DND-41 (cell line): Measurements from ENCODE around the gene ZNF536.

Source experiments
- EZH2 ChIP-seq: IDR thresholded peaks from 3 replicates; pipeline ENCODE4 v1.6.1; 2012; ENCODE audit warnings: borderline replicate concordance, low read depth, mild to moderate bottlenecking, moderate library complexity, low read length, inconsistent platforms; ENCODE audit not compliant: severe bottlenecking
- TF ChIP-seq, protein P1 (sequence below): IDR thresholded peaks from 2 replicates; pipeline ENCODE4 v1.5.1; 2012; ENCODE audit warnings: borderline replicate concordance, low read length, moderate library complexity, mild to moderate bottlenecking; ENCODE audit not compliant: poor library complexity, severe bottlenecking; ENCODE audit errors: extremely low read depth

DNA sequence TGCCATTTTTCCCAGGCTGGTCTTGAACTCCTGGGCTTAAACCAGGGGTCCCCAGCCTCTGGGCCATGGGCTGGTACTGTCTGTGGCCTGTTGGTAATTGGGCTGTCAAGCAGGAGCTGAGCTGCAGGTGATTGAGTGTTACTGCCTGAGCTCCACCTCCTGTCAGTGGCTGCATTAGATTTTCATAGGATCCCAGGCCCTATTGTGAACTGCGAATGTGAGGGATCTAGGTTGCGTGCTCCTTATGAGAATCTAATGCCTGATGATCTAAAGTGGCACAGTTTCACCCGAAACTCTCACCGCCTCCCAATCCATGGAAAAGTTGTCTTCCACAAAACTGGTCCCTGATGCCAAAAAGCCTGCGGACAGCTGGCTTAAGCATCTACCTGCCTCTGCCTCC lies 16.6 kb upstream of the ZNF536 start:
- TF ChIP-seq EZH2 = no peak
- TF ChIP-seq, protein P1, sequence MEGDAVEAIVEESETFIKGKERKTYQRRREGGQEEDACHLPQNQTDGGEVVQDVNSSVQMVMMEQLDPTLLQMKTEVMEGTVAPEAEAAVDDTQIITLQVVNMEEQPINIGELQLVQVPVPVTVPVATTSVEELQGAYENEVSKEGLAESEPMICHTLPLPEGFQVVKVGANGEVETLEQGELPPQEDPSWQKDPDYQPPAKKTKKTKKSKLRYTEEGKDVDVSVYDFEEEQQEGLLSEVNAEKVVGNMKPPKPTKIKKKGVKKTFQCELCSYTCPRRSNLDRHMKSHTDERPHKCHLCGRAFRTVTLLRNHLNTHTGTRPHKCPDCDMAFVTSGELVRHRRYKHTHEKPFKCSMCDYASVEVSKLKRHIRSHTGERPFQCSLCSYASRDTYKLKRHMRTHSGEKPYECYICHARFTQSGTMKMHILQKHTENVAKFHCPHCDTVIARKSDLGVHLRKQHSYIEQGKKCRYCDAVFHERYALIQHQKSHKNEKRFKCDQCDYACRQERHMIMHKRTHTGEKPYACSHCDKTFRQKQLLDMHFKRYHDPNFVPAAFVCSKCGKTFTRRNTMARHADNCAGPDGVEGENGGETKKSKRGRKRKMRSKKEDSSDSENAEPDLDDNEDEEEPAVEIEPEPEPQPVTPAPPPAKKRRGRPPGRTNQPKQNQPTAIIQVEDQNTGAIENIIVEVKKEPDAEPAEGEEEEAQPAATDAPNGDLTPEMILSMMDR = no peak
